HL-60 (cell line): Measurements from ENCODE around the gene KCNMA1.

Experiments used
- DNase-seq, 2 experiments: peaks; one replicate each; pipeline ENCODE4 v3.0.0-alpha.2; 2010 to 2020; ENCODE audit warnings: low read depth in 1 of 2, low spot score in 1 of 2
- H3K27ac ChIP-seq: fragments of 250-450 bp; sonication (Bioruptor Pico); replicated peaks from 2 replicates; pipeline ENCODE4 v1.5.1; 2020; ENCODE audit warnings: mild to moderate bottlenecking, moderate library complexity
- H3K27me3 ChIP-seq: fragments of 250-450 bp; sonication (Bioruptor Pico); 2 replicates; pipeline ENCODE4 v1.5.1; 2021; ENCODE audit warnings: mild to moderate bottlenecking, moderate library complexity; ENCODE audit not compliant: insufficient read depth, poor library complexity, severe bottlenecking
- H3K4me3 ChIP-seq: replicated peaks from 2 replicates; pipeline ENCODE4 v1.5.1; 2011; ENCODE audit warnings: mild to moderate bottlenecking, control low read depth, low read length; ENCODE audit not compliant: insufficient read depth
- CTCF ChIP-seq: IDR thresholded peaks from one replicate; pipeline ENCODE4 v1.5.1; 2011; ENCODE audit warnings: low read length, control low read depth, inconsistent platforms; ENCODE audit not compliant: insufficient read depth
- GABPA ChIP-seq: IDR thresholded peaks from 2 replicates; pipeline ENCODE4 v1.6.1; 2012; ENCODE audit warnings: low read depth
- POLR2AphosphoS5 ChIP-seq: IDR thresholded peaks from 2 replicates; pipeline ENCODE4 v1.6.1; 2012; ENCODE audit warnings: low read depth
- SPI1 ChIP-seq: IDR thresholded peaks from 2 replicates; pipeline ENCODE4 v1.6.1; 2012; ENCODE audit warnings: low read depth, mild to moderate bottlenecking, borderline replicate concordance
- TF ChIP-seq, protein P1 (sequence below): IDR thresholded peaks from 2 replicates; pipeline ENCODE4 v1.6.1; 2012; ENCODE audit warnings: low read depth; ENCODE audit not compliant: insufficient replicate concordance

KCNMA1 gene

GRCh38 chr10:77138541-77138940 lies 499.1 kb downstream of the KCNMA1 start:
- Histone ChIP-seq H3K27me3 (no peaks in the 10 kb centered on the region), H3K27ac (no peak overlapping the region), H3K4me3 (no peak overlapping the region)
- TF ChIP-seq, protein P1, sequence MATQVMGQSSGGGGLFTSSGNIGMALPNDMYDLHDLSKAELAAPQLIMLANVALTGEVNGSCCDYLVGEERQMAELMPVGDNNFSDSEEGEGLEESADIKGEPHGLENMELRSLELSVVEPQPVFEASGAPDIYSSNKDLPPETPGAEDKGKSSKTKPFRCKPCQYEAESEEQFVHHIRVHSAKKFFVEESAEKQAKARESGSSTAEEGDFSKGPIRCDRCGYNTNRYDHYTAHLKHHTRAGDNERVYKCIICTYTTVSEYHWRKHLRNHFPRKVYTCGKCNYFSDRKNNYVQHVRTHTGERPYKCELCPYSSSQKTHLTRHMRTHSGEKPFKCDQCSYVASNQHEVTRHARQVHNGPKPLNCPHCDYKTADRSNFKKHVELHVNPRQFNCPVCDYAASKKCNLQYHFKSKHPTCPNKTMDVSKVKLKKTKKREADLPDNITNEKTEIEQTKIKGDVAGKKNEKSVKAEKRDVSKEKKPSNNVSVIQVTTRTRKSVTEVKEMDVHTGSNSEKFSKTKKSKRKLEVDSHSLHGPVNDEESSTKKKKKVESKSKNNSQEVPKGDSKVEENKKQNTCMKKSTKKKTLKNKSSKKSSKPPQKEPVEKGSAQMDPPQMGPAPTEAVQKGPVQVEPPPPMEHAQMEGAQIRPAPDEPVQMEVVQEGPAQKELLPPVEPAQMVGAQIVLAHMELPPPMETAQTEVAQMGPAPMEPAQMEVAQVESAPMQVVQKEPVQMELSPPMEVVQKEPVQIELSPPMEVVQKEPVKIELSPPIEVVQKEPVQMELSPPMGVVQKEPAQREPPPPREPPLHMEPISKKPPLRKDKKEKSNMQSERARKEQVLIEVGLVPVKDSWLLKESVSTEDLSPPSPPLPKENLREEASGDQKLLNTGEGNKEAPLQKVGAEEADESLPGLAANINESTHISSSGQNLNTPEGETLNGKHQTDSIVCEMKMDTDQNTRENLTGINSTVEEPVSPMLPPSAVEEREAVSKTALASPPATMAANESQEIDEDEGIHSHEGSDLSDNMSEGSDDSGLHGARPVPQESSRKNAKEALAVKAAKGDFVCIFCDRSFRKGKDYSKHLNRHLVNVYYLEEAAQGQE = no peak
- TF ChIP-seq SPI1 = no peak
- no peak for TF ChIP-seq POLR2AphosphoS5
- no peak for DNase-seq

DNA sequence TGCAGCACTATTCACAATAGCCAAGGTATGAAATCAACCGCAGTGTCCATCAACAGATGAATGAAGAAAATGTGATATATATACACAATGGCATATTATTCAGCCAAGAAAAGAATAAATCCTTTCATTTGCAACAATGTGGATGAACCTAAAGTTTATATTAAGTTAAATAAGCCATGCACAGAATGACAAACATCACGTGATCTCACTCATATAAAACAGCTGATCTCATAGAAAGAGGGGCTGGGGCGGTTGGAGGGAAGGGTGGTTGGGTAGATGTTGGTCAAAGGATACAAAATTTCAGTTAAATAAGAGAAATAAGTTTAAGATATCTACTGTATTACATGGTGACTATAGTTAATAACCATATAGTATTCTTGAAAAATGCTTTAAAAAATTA lies 502.1 kb downstream of the KCNMA1 start:
- H3K27me3 ChIP-seq = peaks cover 2% of the 10 kb centered on the region
- H3K27ac ChIP-seq = no peak overlapping the region
- DNase-seq = no peak
- TF ChIP-seq CTCF (no peak), SPI1 (no peak), POLR2AphosphoS5 (no peak), GABPA (no peak)
- TF ChIP-seq, protein P1 = no peak
- H3K4me3 ChIP-seq = no peak overlapping the region

DNA sequence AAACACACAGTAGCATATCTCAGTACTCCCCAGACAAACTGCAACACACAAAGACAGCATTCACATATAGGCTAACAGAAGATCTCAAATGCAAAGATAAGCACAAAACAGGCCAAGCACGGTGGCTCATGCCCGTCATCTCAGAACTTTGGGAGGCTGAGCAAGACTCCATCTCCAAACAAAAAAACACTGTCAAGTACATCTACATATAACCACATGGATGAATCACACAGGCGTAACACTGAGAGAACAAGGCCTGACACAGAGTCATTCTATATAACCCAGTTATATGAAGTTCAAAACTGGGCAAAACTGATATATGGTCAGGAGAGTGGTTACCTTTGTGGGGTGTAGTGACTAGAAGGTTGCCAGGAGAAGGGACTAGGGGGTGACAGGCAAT lies 506.4 kb downstream of the KCNMA1 start:
- no peak overlapping the region for H3K4me3 ChIP-seq
- no peak for TF ChIP-seq POLR2AphosphoS5
- no peak for TF ChIP-seq SPI1
- no peak for TF ChIP-seq CTCF
- TF ChIP-seq, protein P1 = no peak
- no peak for TF ChIP-seq GABPA
- DNase-seq = no peak
- H3K27ac ChIP-seq = no peak overlapping the region
- peaks cover 2% of the 10 kb centered on the region for H3K27me3 ChIP-seq
